ENCODE measurements around the gene XIRP1. TPM values are rescaled to one million over a fixed set of nuclear protein-coding genes. Genes with fewer than 3 reads are reported as not detected.
"Not testable (repeated sequence)": the region's sequence is repeated elsewhere in the genome, so short reads cannot be mapped to it uniquely, and the experiment has no call there.

The XIRP1 gene
- total RNA-seq, 4 donors from 2014 or later: 0.40 TPM; not detected in 3

- Histone ChIP-seq H3K9me3 (no peaks in the 10 kb centered on the region), H3K4me1 (no peaks in the 10 kb centered on the region), H3K4me3 (no peak overlapping the region), H3K27me3 (peaks cover 17% of the 10 kb centered on the region), H3K36me3 (no peaks in the 10 kb centered on the region), H3K27ac (no peak overlapping the region)
- ATAC-seq: no peak
- WGBS, 2 donors (ENCODE audit: low coverage in 1 of 2): 26 to 60% methylated on average over 2 to 3 of the region's 3 CpGs
- TF ChIP-seq POLR2AphosphoS5 (IDR thresholded peaks at IDR 0.05): no peak
- no peak for TF ChIP-seq EP300 (IDR thresholded peaks at IDR 0.05)
- TF ChIP-seq POLR2A (IDR thresholded peaks at IDR 0.05): no peak
- no peak for TF ChIP-seq CTCF (IDR thresholded peaks at IDR 0.05)
These were observed 40.5 kb upstream of the XIRP1 start for GRCh38 chr3:39232859-39233258.

- Histone ChIP-seq H3K27ac (no peak overlapping the region), H3K27me3 (peaks cover 7% of the 10 kb centered on the region), H3K4me1 (no peaks in the 10 kb centered on the region), H3K9me3 (no peaks in the 10 kb centered on the region), H3K36me3 (no peaks in the 10 kb centered on the region), H3K4me3 (no peak overlapping the region)
- ATAC-seq: no peak
- no peak for TF ChIP-seq CTCF (IDR thresholded peaks at IDR 0.05)
- 88% methylated on average over 1 of the region's 1 CpG; no CpG with 5 or more reads in 1 of the 2 donors for WGBS, 2 donors (ENCODE audit: low coverage in 1 of 2)
These were observed 38.1 kb upstream of the XIRP1 start for GRCh38 chr3:39230453-39230852.

- Histone ChIP-seq H3K4me3 (no peak overlapping the region), H3K27ac (no peak overlapping the region), H3K36me3 (no peaks in the 10 kb centered on the region), H3K27me3 (peaks cover 5% of the 10 kb centered on the region), H3K4me1 (no peaks in the 10 kb centered on the region), H3K9me3 (no peaks in the 10 kb centered on the region)
- no peak for ATAC-seq
- TF ChIP-seq CTCF (IDR thresholded peaks at IDR 0.05) (no peak), EP300 (IDR thresholded peaks at IDR 0.05) (no peak), POLR2AphosphoS5 (IDR thresholded peaks at IDR 0.05) (no peak), POLR2A (IDR thresholded peaks at IDR 0.05) (no peak)
- 83 to 88% methylated on average over 2 to 4 of the region's 4 CpGs for WGBS, 2 donors (ENCODE audit: low coverage in 1 of 2)
These were observed 36.1 kb upstream of the XIRP1 start for GRCh38 chr3:39228496-39228895.

- H3K36me3 ChIP-seq, H3K27me3 ChIP-seq, H3K4me3 ChIP-seq, H3K9me3 ChIP-seq, H3K27ac ChIP-seq, H3K4me1 ChIP-seq, ATAC-seq: not testable (repeated sequence)
- no CpG with 5 or more reads among the region's 32 CpGs for WGBS, 2 donors (ENCODE audit: low coverage in 1 of 2)
These were observed 35.2 kb upstream of the XIRP1 start for GRCh38 chr3:39227596-39227995.

GRCh38 chr3:39226106-39226741, 33.8 kb upstream of the XIRP1 start:
- WGBS, 2 donors (ENCODE audit: low coverage in 1 of 2): 30 to 63% methylated on average over 3 of the region's 3 CpGs
- TF ChIP-seq POLR2A (IDR thresholded peaks at IDR 0.05): no peak
- no peak for TF ChIP-seq POLR2AphosphoS5 (IDR thresholded peaks at IDR 0.05)
- no peak for TF ChIP-seq EP300 (IDR thresholded peaks at IDR 0.05)
- TF ChIP-seq CTCF (IDR thresholded peaks at IDR 0.05): no peak
- Histone ChIP-seq H3K27ac (no peak overlapping the region), H3K4me1 (no peaks in the 10 kb centered on the region), H3K36me3 (no peaks in the 10 kb centered on the region), H3K9me3 (no peaks in the 10 kb centered on the region), H3K4me3 (no peak overlapping the region), H3K27me3 (no peaks in the 10 kb centered on the region)
- ATAC-seq: peak; percentile 61

Data from gastroesophageal sphincter (tissue), 4 donors.